HCT116 (cell line): ENCODE measurements around the gene MBP.

Experiments used
- CTCF ChIP-seq, 3 experiments: fragments of 200-600 bp in 1 of 3; sonication (generic) in 1 of 3; IDR thresholded peaks in 2 of 3; conservative IDR thresholded peaks in 1 of 3; 2 replicates each; pipeline ENCODE4 v1.5.1; 2012 to 2017; ENCODE audit warnings: low read depth in 2 of 3, low read length in 2 of 3, antibody characterized with exemption in 1 of 3, borderline replicate concordance in 1 of 3, control low read depth in 1 of 3, mild to moderate bottlenecking in 1 of 3, mixed read lengths in 1 of 3, mixed run types in 1 of 3, moderate library complexity in 1 of 3; ENCODE audit not compliant: insufficient read depth in 1 of 3
- POLR2A ChIP-seq: IDR thresholded peaks from 2 replicates; pipeline ENCODE4 v1.7.0; 2011; ENCODE audit warnings: borderline replicate concordance; ENCODE audit not compliant: insufficient read depth, insufficient read length; ENCODE audit errors: extremely low read depth
- RAD21 ChIP-seq: IDR thresholded peaks from 2 replicates; pipeline ENCODE4 v1.6.1; 2012; ENCODE audit warnings: low read depth, mild to moderate bottlenecking
- TF ChIP-seq, protein P1 (sequence below): IDR thresholded peaks from 2 replicates; pipeline ENCODE4 v1.6.1; 2012

GRCh38 chr18:77105028-77105427 is 27.6 kb downstream of the MBP start:
- TF ChIP-seq CTCF (IDR thresholded peaks at IDR 0.05 in 2 of 3, conservative IDR thresholded peaks at IDR 0.05 in 1 of 3; ENCODE audit: borderline replicate concordance in 1 of 3, insufficient read depth in 1 of 3, low read depth in 2 of 3, low read length in 2 of 3) (no peak), RAD21 (no peak), POLR2A (no peak)
- TF ChIP-seq, protein P1, sequence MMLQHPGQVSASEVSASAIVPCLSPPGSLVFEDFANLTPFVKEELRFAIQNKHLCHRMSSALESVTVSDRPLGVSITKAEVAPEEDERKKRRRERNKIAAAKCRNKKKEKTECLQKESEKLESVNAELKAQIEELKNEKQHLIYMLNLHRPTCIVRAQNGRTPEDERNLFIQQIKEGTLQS: no peak
